BLaER1 (cell line): ENCODE measurements around the gene THEM4.
"Not testable (repeated sequence)": the region's sequence is repeated elsewhere in the genome, so short reads cannot be mapped to it uniquely, and the experiment has no call there.

Experiments
- H3K27ac ChIP-seq: shearing (Covaris generic); formaldehyde crosslinking; 2 replicates; pipeline ENCODE4 v1.8.1; 2022
- H3K27me3 ChIP-seq: shearing (Covaris generic); formaldehyde crosslinking; 2 replicates; pipeline ENCODE4 v1.8.1; 2022
- H3K36me3 ChIP-seq: shearing (Covaris generic); formaldehyde crosslinking; 2 replicates; pipeline ENCODE4 v1.8.1; 2022
- H3K4me1 ChIP-seq: shearing (Covaris generic); formaldehyde crosslinking; 2 replicates; pipeline ENCODE4 v1.8.1; 2022
- H3K4me2 ChIP-seq: shearing (Covaris generic); formaldehyde crosslinking; 2 replicates; pipeline ENCODE4 v1.8.1; 2022
- H3K4me3 ChIP-seq: shearing (Covaris generic); formaldehyde crosslinking; 2 replicates; pipeline ENCODE4 v1.8.1; 2022
- H3K9ac ChIP-seq: shearing (Covaris generic); formaldehyde crosslinking; 2 replicates; pipeline ENCODE4 v1.8.1; 2022
- H3K9me3 ChIP-seq: shearing (Covaris generic); formaldehyde crosslinking; 2 replicates; pipeline ENCODE4 v1.8.1; 2022
- H4K20me1 ChIP-seq: shearing (Covaris generic); formaldehyde crosslinking; 2 replicates; pipeline ENCODE4 v1.8.1; 2022
- Cebpa-rat ChIP-seq: shearing (Covaris generic); IDR thresholded peaks from 2 replicates; pipeline ENCODE4 v1.8.1; 2022

Gene THEM4

DNA sequence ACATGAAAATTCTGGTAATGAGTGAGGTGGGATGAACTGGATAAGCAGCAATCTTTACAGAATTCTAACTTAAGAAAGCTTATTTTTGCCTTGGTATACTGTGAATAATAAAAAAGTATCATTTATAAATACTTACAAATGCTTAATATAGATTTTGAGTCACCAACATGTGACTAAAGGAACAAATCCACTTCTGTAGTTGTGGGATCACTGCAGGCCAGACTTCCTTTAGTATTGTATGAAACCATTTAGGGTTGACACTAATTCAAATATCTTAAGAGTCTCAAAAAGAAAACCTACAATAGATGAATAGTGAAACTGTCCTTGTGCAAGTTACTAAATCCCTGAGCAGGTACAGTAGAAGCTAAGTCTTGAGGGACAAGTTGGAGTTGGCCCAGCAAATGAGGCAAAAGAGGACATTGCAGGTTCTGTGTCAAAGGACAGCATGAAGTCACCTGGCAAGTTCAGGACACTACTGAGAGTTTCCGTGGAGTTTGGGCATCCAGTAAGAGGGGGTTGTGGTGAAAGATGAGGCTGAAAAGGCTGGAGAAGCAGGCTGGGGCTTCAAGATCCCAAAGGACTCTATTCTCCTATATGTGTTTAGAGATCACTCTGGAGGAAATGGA, 5.9 kb upstream of the THEM4 start:
- Histone ChIP-seq H3K9ac (no peak overlapping the region), H3K9me3 (peaks cover 21% of the 10 kb centered on the region), H3K36me3 (no peaks in the 10 kb centered on the region), H3K27me3 (no peaks in the 10 kb centered on the region), H3K4me2 (no peak overlapping the region), H3K4me1 (no peaks in the 10 kb centered on the region), H4K20me1 (no peaks in the 10 kb centered on the region), H3K27ac (no peak overlapping the region), H3K4me3 (no peak overlapping the region)
- no peak for TF ChIP-seq Cebpa-rat

DNA sequence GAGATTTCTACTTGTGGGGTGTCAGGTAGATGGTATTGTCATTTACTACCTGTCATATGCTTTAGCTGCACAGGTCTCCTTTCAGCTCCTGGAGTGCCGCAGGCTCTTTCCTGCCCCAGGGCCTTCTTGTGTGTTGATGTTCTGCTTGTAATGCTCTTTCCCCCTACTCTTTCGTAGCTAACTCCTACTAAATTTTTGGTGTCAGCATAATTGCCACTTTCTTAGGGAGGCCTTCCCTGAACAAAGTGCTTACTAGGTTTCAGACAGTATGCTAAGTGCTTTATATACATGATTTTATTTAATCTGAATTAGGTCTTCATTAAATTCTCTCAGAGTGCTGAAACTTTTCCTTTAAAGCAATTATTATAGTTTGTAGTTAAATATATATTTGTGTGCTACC, 4.8 kb upstream of the THEM4 start:
- Histone ChIP-seq H3K9ac (no peak overlapping the region), H3K4me2 (no peak overlapping the region), H3K27me3 (no peaks in the 10 kb centered on the region), H4K20me1 (no peaks in the 10 kb centered on the region), H3K4me3 (no peak overlapping the region), H3K27ac (no peak overlapping the region), H3K9me3 (peaks cover 32% of the 10 kb centered on the region), H3K4me1 (no peaks in the 10 kb centered on the region), H3K36me3 (no peaks in the 10 kb centered on the region)
- no peak for TF ChIP-seq Cebpa-rat

DNA sequence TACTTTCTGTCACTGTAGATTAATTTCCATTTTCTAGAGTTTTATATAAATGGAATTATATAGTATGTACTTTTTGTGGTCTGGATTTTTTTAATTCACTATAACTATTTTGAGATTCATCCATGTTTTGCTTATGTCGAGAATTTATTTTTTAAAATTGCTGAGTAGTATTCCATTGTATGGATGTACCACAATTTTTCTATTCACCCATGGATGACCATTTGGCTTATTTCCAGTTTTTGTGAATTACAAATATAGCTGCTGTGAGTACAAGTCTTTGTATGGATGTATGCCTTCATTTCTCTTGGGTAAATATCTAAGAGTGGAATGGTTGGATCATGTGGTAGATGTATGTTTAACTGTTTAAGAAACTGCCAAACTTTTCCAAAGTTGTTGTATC, 3.7 kb upstream of the THEM4 start:
- Histone ChIP-seq H3K36me3 (no peaks in the 10 kb centered on the region), H3K9ac (no peak overlapping the region), H3K4me1 (no peaks in the 10 kb centered on the region), H4K20me1 (no peaks in the 10 kb centered on the region), H3K27ac (no peak overlapping the region), H3K27me3 (no peaks in the 10 kb centered on the region), H3K4me3 (no peak overlapping the region), H3K9me3 (peaks cover 43% of the 10 kb centered on the region), H3K4me2 (no peak overlapping the region)
- TF ChIP-seq Cebpa-rat, result no peak

DNA sequence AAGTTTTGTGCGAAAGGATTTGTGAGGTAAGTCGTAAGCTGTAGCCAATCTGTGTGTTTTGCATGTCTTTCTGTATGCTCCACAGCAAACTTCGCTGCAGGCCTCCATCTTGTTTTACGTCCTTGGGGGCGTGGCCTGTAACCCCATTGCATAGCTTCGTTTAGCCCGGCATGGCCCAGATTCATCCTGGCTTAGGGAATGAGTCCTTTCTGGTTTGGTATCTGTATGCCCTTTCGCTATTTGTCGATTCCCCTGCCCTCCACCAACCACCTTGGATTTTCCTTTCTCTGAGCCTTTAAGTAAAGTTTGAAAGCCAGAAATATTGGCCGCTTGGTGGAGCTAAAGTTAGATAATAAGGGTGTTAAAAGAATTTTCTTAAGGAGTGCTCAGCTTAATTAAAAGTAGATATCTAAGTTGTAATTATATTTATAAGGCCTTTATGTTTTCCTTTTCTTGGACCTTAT, 1.1 kb downstream of the THEM4 start:
- Histone ChIP-seq H3K27me3 (no peaks in the 10 kb centered on the region), H3K4me2 (no peak overlapping the region), H3K4me1 (no peaks in the 10 kb centered on the region), H3K9me3 (peaks cover 75% of the 10 kb centered on the region), H4K20me1 (no peaks in the 10 kb centered on the region), H3K27ac (no peak overlapping the region), H3K9ac (no peak overlapping the region), H3K4me3 (0 out of 2 replicates have a peak overlapping the region, but pooled peaks have one; percentile 22), H3K36me3 (no peaks in the 10 kb centered on the region)
- TF ChIP-seq Cebpa-rat, result no peak

DNA sequence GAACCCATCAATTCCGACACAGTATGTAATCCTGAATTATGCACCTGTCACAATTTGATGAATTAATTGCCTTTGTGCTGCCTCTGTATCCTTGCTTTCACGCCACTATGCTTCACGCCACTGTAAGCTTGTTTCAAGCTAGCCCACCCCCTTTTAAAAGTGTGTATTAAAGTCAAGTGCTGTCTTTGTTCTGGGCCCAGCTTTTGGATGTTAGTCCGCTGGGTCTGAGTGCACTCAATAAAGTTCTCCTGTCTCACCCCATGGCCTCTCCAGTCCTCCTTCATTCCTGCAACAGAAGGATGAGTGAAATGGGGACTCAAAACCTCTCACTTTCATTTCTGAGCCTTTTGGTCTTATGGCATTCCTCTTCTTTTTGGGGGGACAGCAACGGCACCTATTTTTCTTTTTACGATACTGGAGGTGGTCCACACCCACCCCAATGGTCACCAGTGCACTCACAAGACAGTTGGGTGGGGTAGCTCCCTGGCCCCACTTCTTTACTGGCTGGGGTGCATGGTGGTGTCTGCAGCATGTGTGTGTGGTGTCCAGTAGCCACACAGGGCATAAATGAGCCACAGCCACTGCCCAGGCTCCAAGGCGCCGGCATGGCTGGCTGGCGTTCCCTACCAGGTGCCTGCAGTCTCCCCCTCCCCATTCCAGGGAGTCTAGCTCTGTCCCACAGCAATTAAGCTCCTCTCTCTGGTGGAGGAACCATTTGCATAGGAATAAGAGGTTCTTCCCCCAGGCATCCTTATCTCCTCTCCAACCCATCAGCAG, 1.8 kb downstream of the THEM4 start:
- H3K4me1 ChIP-seq, result no peaks in the 10 kb centered on the region
- H3K9me3 ChIP-seq, result peaks cover 77% of the 10 kb centered on the region
- H3K27ac ChIP-seq, result no peak overlapping the region
- TF ChIP-seq Cebpa-rat, result no peak
- H3K4me3 ChIP-seq, result peak overlapping the region; percentile 22; the same call in 1 of the 2 replicates
- H3K36me3 ChIP-seq, result no peaks in the 10 kb centered on the region
- no peaks in the 10 kb centered on the region for H3K27me3 ChIP-seq
- no peak overlapping the region for H3K9ac ChIP-seq
- H4K20me1 ChIP-seq, result no peaks in the 10 kb centered on the region
- no peak overlapping the region for H3K4me2 ChIP-seq

DNA sequence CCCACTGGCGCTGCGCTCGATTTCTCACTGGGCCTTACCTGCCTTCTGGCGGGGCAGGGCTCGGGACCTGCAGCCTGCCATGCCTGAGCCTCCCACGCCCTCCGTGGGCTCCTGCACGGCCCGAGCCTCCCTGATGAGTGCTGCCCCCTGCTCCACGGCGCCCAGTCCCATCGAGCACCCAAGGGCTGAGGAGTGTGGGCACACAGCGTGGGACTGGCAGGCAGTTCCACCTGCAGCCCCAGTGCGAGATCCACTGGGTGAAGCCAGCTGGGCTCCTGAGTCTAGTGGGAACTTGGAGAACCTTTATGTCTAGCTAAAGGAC, 3.0 kb downstream of the THEM4 start:
- H3K9me3 ChIP-seq, result peaks cover 78% of the 10 kb centered on the region
- H4K20me1 ChIP-seq, H3K4me2 ChIP-seq, H3K36me3 ChIP-seq, H3K27ac ChIP-seq, H3K4me3 ChIP-seq, H3K9ac ChIP-seq, H3K4me1 ChIP-seq, H3K27me3 ChIP-seq: not testable (repeated sequence)

DNA sequence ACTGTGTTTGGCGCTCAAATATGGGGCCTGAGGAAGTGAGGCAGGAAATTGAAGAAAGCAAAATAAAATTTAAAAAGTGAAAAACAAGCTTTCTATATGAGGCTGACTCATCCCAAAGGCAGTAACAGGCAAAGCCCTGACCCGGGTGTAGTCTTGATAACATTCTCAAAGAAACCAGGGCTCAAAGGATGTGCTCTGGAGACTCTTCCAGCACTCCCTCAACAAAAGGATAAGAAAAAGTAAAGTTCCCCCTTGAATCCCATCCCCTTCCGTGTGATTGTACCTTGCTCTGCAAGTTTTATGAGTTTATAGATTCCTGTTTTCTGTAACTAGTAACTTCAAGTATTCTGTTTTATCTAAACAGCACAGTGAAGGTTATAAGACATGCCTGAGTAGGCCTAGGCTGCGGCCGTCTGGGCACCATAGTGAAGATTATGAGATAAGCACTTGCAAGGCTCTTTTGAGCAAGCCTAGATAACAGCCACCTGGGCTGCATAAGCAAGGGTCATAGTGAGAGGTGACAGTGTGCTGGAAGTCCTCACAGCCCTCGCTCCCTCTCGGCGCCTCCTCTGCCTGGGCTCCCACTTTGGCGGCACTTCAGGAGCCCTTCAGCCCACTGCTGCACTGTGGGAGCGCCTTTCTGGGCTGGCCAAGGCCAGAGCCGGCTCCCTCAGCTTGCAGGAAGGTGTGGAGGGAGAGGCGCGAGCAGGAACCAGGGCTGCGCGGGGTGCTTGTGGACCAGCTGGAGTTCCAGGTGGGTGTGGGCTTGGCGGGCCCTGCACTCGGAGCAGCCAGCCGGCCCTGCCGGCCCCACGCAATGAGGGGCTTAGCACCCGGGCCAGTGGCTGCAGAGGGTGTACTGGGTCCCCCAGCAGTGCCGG, 3.6 kb downstream of the THEM4 start:
- not testable (repeated sequence) for H3K4me3 ChIP-seq, H3K36me3 ChIP-seq, H3K4me2 ChIP-seq, H3K27me3 ChIP-seq, H3K27ac ChIP-seq, H4K20me1 ChIP-seq, H3K9ac ChIP-seq, H3K4me1 ChIP-seq
- H3K9me3 ChIP-seq, result peaks cover 79% of the 10 kb centered on the region

DNA sequence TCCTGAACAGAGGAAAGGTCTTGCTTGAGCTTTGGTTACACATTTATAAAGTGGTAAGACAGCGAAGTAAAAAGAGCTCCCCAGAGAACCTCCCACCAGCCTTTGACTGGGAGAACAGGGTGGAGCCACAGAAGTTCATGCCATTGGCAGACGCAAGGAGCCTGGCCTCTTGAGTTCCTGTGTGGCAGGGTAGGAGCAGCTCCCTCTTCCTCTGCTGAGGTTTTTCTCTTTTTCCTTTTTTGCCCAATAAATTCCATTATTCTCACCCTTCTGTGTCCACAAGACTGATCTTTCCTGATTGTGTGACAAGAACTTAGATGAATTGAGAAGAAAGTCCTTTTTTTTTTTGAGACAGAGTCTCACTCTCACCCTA, 4.3 kb downstream of the THEM4 start:
- peaks cover 79% of the 10 kb centered on the region for H3K9me3 ChIP-seq
- no peak overlapping the region for H3K4me3 ChIP-seq
- H3K9ac ChIP-seq, result no peak overlapping the region
- no peak for TF ChIP-seq Cebpa-rat
- H3K27ac ChIP-seq, result no peak overlapping the region
- H4K20me1 ChIP-seq, result no peaks in the 10 kb centered on the region
- H3K4me2 ChIP-seq, result no peak overlapping the region
- H3K27me3 ChIP-seq, result no peaks in the 10 kb centered on the region
- H3K36me3 ChIP-seq, result no peaks in the 10 kb centered on the region
- H3K4me1 ChIP-seq, result no peaks in the 10 kb centered on the region

DNA sequence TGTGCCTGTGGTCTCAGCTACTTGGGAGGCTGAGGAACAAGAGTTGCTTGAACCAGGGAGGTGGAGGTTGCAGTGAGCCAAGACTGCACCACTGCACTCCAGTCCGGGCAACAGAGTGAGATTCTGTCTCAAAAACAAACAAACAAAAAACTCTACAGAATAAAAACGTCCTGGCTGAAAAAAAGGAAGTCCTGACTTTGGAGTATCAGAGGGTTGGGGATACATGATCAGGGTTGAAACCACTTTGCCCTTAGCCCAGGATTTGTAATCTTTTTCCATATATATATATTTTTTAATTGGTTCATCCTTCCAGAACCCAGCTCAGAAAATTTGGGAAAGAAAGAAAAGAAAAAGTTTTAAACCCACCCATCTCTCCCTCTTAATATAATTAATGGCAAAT, 6.5 kb downstream of the THEM4 start:
- TF ChIP-seq Cebpa-rat, result no peak
- peaks cover 78% of the 10 kb centered on the region for H3K9me3 ChIP-seq
- no peak overlapping the region for H3K27ac ChIP-seq
- H4K20me1 ChIP-seq, result no peaks in the 10 kb centered on the region
- H3K4me3 ChIP-seq, result no peak overlapping the region
- no peak overlapping the region for H3K4me2 ChIP-seq
- no peaks in the 10 kb centered on the region for H3K27me3 ChIP-seq
- no peaks in the 10 kb centered on the region for H3K4me1 ChIP-seq
- no peak overlapping the region for H3K9ac ChIP-seq
- no peaks in the 10 kb centered on the region for H3K36me3 ChIP-seq

DNA sequence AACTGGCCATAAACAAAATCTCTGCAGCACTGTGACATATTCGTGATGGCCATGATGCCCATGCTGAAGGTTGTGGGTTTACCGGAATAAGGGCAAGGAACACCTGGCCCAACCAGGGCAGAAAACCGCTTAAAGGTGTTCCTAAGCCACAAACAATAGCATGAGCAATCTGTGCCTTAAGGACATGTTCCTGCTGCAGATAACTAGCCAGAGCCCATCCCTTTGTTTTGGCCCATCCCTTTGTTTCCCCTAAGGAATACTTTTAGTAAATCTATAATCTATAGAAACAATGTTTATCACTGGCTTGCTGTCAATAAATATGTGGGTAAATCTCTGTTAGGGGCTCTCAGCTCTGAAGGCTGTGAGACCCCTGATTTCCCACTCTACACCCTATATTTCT, 8.5 kb downstream of the THEM4 start:
- H4K20me1 ChIP-seq, H3K4me1 ChIP-seq, H3K36me3 ChIP-seq, H3K4me3 ChIP-seq, H3K27me3 ChIP-seq, H3K27ac ChIP-seq, H3K9ac ChIP-seq, H3K4me2 ChIP-seq: not testable (repeated sequence)
- H3K9me3 ChIP-seq, result peaks cover 58% of the 10 kb centered on the region
